Trophoblast cell (in vitro differentiated cells and primary cell): Measurements from ENCODE around the gene DRAXIN.

Source experiments
- DNase-seq, 2 donors: peaks; one replicate each; pipeline ENCODE4 v3.0.0-alpha.2; 2016
- H2AFZ ChIP-seq: 2 replicates; pipeline ENCODE4 v1.6.1; 2013; ENCODE audit warnings: low read length, moderate library complexity, mild to moderate bottlenecking; ENCODE audit not compliant: insufficient read depth, poor library complexity
- H2AK5ac ChIP-seq: 2 replicates; pipeline ENCODE4 v1.6.1; 2013; ENCODE audit warnings: mild to moderate bottlenecking, low read length
- H2BK120ac ChIP-seq: 2 replicates; pipeline ENCODE4 v1.6.1; 2013; ENCODE audit warnings: low read length, mild to moderate bottlenecking, moderate library complexity; ENCODE audit not compliant: insufficient read depth, poor library complexity
- H2BK12ac ChIP-seq: 2 replicates; pipeline ENCODE4 v1.6.1; 2013; ENCODE audit warnings: mild to moderate bottlenecking, low read length, moderate library complexity
- H2BK5ac ChIP-seq: 2 replicates; pipeline ENCODE4 v1.6.1; 2013; ENCODE audit warnings: low read length, low read depth, moderate library complexity, mild to moderate bottlenecking; ENCODE audit not compliant: poor library complexity
- H3K14ac ChIP-seq: 2 replicates; pipeline ENCODE4 v1.6.1; 2013; ENCODE audit warnings: mild to moderate bottlenecking, low read length
- H3K18ac ChIP-seq: 2 replicates; pipeline ENCODE4 v1.6.1; 2013; ENCODE audit warnings: mild to moderate bottlenecking, low read length
- H3K23ac ChIP-seq: 2 replicates; pipeline ENCODE4 v1.6.1; 2013; ENCODE audit warnings: low read length
- H3K27ac ChIP-seq: 2 replicates; pipeline ENCODE4 v1.5.1; 2013; ENCODE audit warnings: low read depth, mild to moderate bottlenecking, inconsistent platforms, low read length, moderate library complexity
- H3K27me3 ChIP-seq: 2 replicates; pipeline ENCODE4 v1.6.1; 2013; ENCODE audit warnings: inconsistent platforms, mild to moderate bottlenecking, low read length, moderate library complexity; ENCODE audit not compliant: insufficient read depth
- H3K36me3 ChIP-seq, 2 experiments: 1 replicate in 1 of 2; 2 replicates in 1 of 2; pipeline ENCODE4 v1.6.1; 2013; ENCODE audit warnings: low read length in 2 of 2, mild to moderate bottlenecking in 2 of 2, moderate library complexity in 1 of 2; ENCODE audit not compliant: insufficient read depth in 2 of 2, control insufficient read depth in 1 of 2
- H3K4ac ChIP-seq: 2 replicates; pipeline ENCODE4 v1.6.1; 2013; ENCODE audit warnings: low read depth, mild to moderate bottlenecking, low read length, moderate library complexity
- H3K4me1 ChIP-seq, 2 experiments: 1 replicate in 1 of 2; 2 replicates in 1 of 2; pipeline ENCODE4 v1.6.1; 2013; ENCODE audit warnings: low read length in 2 of 2, mild to moderate bottlenecking in 2 of 2, moderate library complexity in 1 of 2; ENCODE audit not compliant: insufficient read depth in 2 of 2, control insufficient read depth in 1 of 2
- H3K4me2 ChIP-seq: 2 replicates; pipeline ENCODE4 v1.6.1; 2013; ENCODE audit warnings: inconsistent platforms, mild to moderate bottlenecking, low read length, moderate library complexity
- H3K4me3 ChIP-seq: 2 replicates; pipeline ENCODE4 v1.5.1; 2013; ENCODE audit warnings: mild to moderate bottlenecking, low read depth, low read length, inconsistent platforms
- H3K79me1 ChIP-seq: one replicate; pipeline ENCODE4 v1.6.1; 2013; ENCODE audit warnings: low read length
- H3K79me2 ChIP-seq: 2 replicates; pipeline ENCODE4 v1.6.1; 2013; ENCODE audit warnings: low read length, mild to moderate bottlenecking; ENCODE audit not compliant: control insufficient read depth, insufficient read depth, poor library complexity
- H3K9ac ChIP-seq: 2 replicates; pipeline ENCODE4 v1.6.1; 2013; ENCODE audit warnings: mild to moderate bottlenecking, low read length
- H3K9me3 ChIP-seq: 2 replicates; pipeline ENCODE4 v1.6.1; 2013; ENCODE audit warnings: low read depth, mild to moderate bottlenecking, control low read depth, inconsistent platforms, low read length; ENCODE audit not compliant: insufficient read depth
- H4K12ac ChIP-seq: 2 replicates; pipeline ENCODE4 v1.6.1; 2013; ENCODE audit warnings: low read depth, mild to moderate bottlenecking, low read length, moderate library complexity
- H4K8ac ChIP-seq: 2 replicates; pipeline ENCODE4 v1.6.1; 2013; ENCODE audit warnings: low read depth, mild to moderate bottlenecking, low read length, moderate library complexity
- H4K91ac ChIP-seq: one replicate; pipeline ENCODE4 v1.6.1; 2013; ENCODE audit warnings: low read depth, mild to moderate bottlenecking, low read length, moderate library complexity
- WGBS: extraction: QIAGEN DNeasy Blood & Tissue Kit; methylation state at CpG from one replicate; pipeline ENCODE4 v1.1.7; 2013; ENCODE audit warnings: missing lambda C conversion rate; ENCODE audit not compliant: insufficient read length, insufficient coverage; ENCODE audit errors: extremely low coverage; 5-methylcytosine and 5-hydroxymethylcytosine counted together

DRAXIN gene

DNA sequence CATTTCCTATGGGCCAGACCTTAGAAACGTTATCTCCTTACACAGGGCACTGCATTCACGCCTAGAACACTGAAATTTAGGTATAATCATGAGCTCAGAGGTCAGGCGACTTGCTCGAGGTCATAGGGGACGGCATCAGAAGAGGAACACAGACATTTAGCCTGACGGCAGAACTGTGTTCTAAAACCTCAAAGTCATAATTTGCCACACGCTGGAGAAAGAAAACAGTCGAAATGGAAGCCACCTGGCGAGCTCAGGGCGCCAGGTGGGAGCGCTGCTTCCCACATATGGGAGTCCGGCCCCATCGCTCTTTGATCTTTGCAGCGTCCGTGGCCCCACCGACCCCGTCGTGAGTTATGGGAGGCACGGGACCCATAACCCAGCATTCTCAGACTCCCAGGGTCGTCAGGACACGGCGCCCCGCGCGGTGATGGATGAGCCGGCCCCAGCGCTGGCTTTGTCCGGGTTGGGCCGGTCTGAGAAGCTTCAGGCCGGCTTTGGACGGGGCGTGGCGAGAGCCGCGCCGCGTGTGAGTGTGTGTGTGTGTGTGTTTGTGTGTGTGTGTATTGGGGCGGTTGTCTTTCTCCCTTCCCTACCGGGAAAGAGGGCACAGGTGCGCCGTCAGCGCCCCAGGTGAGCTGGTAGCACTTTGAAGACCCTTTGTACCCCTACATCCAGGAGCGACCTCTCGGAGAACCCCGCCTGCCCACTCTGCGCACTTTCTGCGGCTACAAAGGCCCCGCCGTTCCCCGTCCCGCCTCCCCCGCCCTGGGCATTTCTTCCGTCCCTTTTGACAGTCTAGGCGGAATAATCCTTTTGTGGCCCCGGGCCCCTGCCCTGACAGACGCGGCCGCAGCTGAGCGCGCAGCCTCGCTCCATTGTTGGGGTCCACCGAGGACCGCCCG is 861 bp upstream of the DRAXIN start:
- H2BK120ac ChIP-seq = no peak overlapping the region
- H2BK12ac ChIP-seq = no peak overlapping the region
- H2BK5ac ChIP-seq = no peak overlapping the region
- H2AFZ ChIP-seq = peak overlapping the region; percentile 90
- peaks cover 3 to 9% of the 10 kb centered on the region in 2 experiments for H3K4me1 ChIP-seq
- peak overlapping the region; percentile 94 for H3K4me2 ChIP-seq
- peak overlapping the region; percentile 84 for H4K91ac ChIP-seq
- DNase-seq = peak in 1 of 2 donors; percentile 12
- H3K14ac ChIP-seq = peak overlapping the region; percentile 39
- H3K79me1 ChIP-seq = peaks cover 4% of the 10 kb centered on the region
- no CpG with 5 or more reads among the region's 64 CpGs for WGBS
- H3K4ac ChIP-seq = peak overlapping the region; percentile 59
- H3K36me3 ChIP-seq = no peaks in the 10 kb centered on the region
- H3K9me3 ChIP-seq = no peaks in the 10 kb centered on the region
- peaks cover 3% of the 10 kb centered on the region for H3K79me2 ChIP-seq
- peak overlapping the region; percentile 84 for H3K4me3 ChIP-seq
- peak overlapping the region; percentile 76 for H4K12ac ChIP-seq
- peak overlapping the region; percentile 72 for H3K18ac ChIP-seq
- H3K23ac ChIP-seq = no peak overlapping the region
- peak overlapping the region; percentile 85 for H4K8ac ChIP-seq
- H3K27ac ChIP-seq = no peak overlapping the region
- H2AK5ac ChIP-seq = no peak overlapping the region
- H3K27me3 ChIP-seq = peaks cover 31% of the 10 kb centered on the region
- H3K9ac ChIP-seq = peak overlapping the region; percentile 87

DNA sequence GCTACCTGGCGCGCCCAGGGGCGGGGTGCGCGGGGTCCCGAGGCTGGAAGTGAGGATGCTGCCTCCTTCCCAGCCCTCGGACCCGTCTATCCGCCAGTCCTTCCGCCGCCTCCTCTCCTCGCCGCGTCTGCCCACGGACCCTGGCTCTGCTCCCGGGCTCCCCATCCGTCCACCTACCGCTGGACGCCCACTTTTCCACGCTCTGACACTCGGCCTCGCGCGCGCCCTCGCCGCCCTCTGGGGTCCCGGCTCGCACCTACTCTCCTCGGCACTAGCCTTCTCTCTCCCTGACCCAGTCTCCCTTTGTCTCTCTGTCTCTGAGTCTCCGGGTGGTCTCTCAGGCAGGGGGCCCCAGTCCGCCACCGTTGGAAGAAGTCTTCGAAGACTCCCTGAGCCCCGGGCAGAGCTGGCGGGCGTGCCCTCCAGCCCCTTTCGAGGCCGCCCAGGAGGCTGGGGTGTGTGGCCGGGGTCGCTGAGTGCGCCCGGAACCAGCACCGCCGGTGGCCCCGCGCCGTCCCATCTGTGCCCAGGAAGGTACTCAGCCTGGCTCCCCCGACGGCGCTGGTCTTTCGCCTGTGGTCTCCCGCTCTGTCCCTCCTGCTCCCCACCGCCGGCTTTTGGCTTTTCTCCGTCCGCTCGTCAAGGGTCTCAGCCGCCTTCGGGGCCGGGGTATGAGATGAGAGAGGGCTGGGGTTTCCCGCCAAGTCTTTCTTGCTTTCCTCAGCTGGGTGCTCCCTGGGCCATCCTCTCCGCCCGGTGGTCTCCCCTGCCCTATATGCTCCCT is 610 bp downstream of the DRAXIN start:
- Histone ChIP-seq H3K79me2 (peaks cover 3% of the 10 kb centered on the region), H3K4me3 (peak overlapping the region; percentile 84), H3K4me1 (peaks cover 3 to 9% of the 10 kb centered on the region in 2 experiments), H2BK12ac (no peak overlapping the region), H3K4ac (no peak overlapping the region), H3K4me2 (peak overlapping the region; percentile 94), H4K8ac (peak overlapping the region; percentile 4), H3K79me1 (peaks cover 4% of the 10 kb centered on the region), H2AK5ac (no peak overlapping the region), H3K14ac (no peak overlapping the region), H4K91ac (peak overlapping the region; percentile 33), H2BK5ac (no peak overlapping the region), H3K27ac (no peak overlapping the region), H3K23ac (no peak overlapping the region), H3K9ac (no peak overlapping the region), H4K12ac (peak overlapping the region; percentile 2), H3K36me3 (no peaks in the 10 kb centered on the region), H3K9me3 (no peaks in the 10 kb centered on the region), H2AFZ (no peak overlapping the region), H3K18ac (no peak overlapping the region), H3K27me3 (peaks cover 31% of the 10 kb centered on the region), H2BK120ac (no peak overlapping the region)
- WGBS = no CpG with 5 or more reads among the region's 64 CpGs
- no peak for DNase-seq

DNA sequence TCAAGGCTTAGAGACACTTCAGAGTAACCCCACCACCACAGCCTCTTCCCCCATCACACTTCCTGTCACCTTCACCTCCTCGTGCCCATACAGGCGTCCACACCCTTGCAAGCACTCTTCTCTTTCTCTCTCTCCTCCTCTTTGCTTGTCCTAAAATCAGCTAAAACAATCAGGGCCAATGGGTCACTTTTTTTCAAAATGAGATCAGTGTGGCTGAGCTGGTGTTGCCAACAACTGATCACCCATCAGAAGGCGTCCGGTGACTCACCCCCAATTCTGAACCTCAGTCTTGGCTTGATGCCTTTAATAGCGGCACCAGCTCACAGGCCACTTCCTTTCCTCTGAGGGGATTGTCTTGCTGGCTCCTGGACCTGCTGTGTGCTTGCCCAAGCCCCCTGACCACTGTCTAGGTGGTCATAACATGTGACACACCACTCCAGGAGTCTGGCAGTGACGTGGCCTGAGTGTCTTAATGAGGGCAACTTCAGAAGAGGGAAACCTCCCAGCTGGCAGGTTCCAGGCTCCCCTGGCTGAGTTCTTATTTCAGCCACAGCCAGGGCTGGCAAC is 1.6 kb downstream of the DRAXIN start:
- Histone ChIP-seq H2BK12ac (no peak overlapping the region), H2AK5ac (no peak overlapping the region), H3K23ac (no peak overlapping the region), H3K4ac (no peak overlapping the region), H3K9me3 (no peaks in the 10 kb centered on the region), H3K79me2 (peaks cover 3% of the 10 kb centered on the region), H3K27me3 (peaks cover 31% of the 10 kb centered on the region), H3K27ac (no peak overlapping the region), H3K36me3 (no peaks in the 10 kb centered on the region), H4K8ac (no peak overlapping the region), H2BK5ac (no peak overlapping the region), H3K14ac (no peak overlapping the region), H3K18ac (no peak overlapping the region), H3K4me3 (no peak overlapping the region), H3K9ac (no peak overlapping the region), H3K4me2 (no peak overlapping the region), H2BK120ac (no peak overlapping the region), H3K4me1 (peaks cover 3 to 9% of the 10 kb centered on the region in 2 experiments), H4K91ac (no peak overlapping the region), H2AFZ (no peak overlapping the region), H3K79me1 (peaks cover 4% of the 10 kb centered on the region), H4K12ac (no peak overlapping the region)
- WGBS = no CpG with 5 or more reads among the region's 6 CpGs
- DNase-seq = peak in 1 of 2 donors; percentile 13

DNA sequence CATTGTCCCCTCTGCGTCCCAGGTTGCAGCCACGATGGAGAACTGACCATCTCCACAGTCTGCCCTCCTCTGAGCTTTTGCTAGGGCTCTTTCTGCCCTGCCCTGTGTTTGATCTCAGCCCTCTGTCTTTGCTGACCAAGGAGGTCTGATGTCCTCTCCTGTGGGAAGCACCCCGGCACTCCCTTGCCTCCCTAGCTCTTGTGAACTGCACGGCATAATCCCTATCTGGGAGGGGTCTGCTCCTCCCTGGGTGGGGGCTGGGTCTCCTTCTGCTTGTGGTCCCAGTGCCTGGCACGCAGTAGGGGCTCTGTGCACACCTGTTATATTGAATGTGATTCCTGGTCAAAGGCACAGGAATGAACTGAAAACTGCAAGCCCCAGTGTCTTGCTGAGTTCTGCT is 2.4 kb downstream of the DRAXIN start:
- H3K79me2 ChIP-seq = peaks cover 3% of the 10 kb centered on the region
- no peak overlapping the region for H3K4ac ChIP-seq
- no peak for DNase-seq
- no peak overlapping the region for H4K8ac ChIP-seq
- H3K9me3 ChIP-seq = no peaks in the 10 kb centered on the region
- peaks cover 31% of the 10 kb centered on the region for H3K27me3 ChIP-seq
- no peak overlapping the region for H3K18ac ChIP-seq
- no peak overlapping the region for H2AK5ac ChIP-seq
- no peaks in the 10 kb centered on the region for H3K36me3 ChIP-seq
- no peak overlapping the region for H3K27ac ChIP-seq
- H3K4me2 ChIP-seq = no peak overlapping the region
- no peak overlapping the region for H2AFZ ChIP-seq
- no peak overlapping the region for H3K9ac ChIP-seq
- H3K79me1 ChIP-seq = peaks cover 4% of the 10 kb centered on the region
- H3K23ac ChIP-seq = no peak overlapping the region
- H4K12ac ChIP-seq = no peak overlapping the region
- H2BK5ac ChIP-seq = no peak overlapping the region
- H4K91ac ChIP-seq = no peak overlapping the region
- peaks cover 3 to 9% of the 10 kb centered on the region in 2 experiments for H3K4me1 ChIP-seq
- no CpG with 5 or more reads among the region's 5 CpGs for WGBS
- H3K4me3 ChIP-seq = no peak overlapping the region
- no peak overlapping the region for H2BK12ac ChIP-seq
- no peak overlapping the region for H2BK120ac ChIP-seq
- H3K14ac ChIP-seq = no peak overlapping the region
